Ammon's horn (tissue), 1 donor: ENCODE measurements around the gene RNASE2.
"Not testable (repeated sequence)": the region's sequence is repeated elsewhere in the genome, so short reads cannot be mapped to it uniquely, and the experiment has no call there.

Experiments
- DNase-seq: peaks from one replicate; pipeline ENCODE4 v3.0.0-alpha.2; 2016; ENCODE audit warnings: low spot score

RNASE2 gene

DNA sequence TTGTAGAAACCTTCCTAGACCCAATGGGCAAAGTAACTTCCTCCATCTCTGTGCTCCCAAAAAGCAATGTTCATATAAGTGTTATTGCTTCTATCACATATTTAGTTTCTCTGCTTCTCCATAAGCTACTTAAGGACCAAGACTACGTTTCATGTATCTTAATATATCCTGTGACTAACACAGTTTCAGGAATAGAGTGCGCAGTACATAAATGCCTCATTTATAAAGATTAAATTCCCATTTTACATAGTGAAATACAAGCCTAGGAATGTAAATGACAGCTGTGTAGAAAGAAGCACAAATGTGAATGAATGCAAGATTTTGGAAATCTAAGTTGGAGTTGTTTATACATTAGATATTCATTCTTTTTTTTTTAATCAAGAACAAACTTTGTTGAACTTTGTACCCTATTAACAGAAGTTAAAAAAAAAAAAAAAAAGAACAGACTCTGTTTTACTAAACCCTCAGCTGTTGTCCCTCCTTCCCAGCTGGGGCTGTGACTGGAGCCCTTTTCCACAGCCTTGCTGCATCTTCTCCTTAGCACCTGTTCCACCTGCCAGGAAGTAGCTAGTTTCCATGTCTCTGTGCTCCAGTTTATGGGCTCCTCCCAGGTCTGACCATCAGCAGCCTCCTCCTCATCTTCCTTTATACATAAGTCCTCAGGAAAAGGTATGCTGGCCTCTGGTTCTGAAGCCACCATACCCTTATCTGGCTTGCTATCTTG, 27.5 kb downstream of the RNASE2 start:
- DNase-seq = no peak

GRCh38 chr14:20985650-20986049, 30.4 kb downstream of the RNASE2 start:
- DNase-seq = not testable (repeated sequence)

- peak; percentile 5 for DNase-seq
Measured at GRCh38 chr14:20986811-20987210, 31.5 kb downstream of the RNASE2 start.

GRCh38 chr14:20988717-20989470, 33.6 kb downstream of the RNASE2 start:
- peak; percentile 8 for DNase-seq

GRCh38 chr14:20989471-20989786, 34.1 kb downstream of the RNASE2 start:
- DNase-seq = no peak

GRCh38 chr14:20989787-20990600, 34.7 kb downstream of the RNASE2 start, which contains the start of gene METTL17:
TSS of gene METTL17 (plus strand) at chr14:20989980. CDS start at chr14:20990003, 23 bp downstream.
- peak; percentile 96 for DNase-seq

DNA sequence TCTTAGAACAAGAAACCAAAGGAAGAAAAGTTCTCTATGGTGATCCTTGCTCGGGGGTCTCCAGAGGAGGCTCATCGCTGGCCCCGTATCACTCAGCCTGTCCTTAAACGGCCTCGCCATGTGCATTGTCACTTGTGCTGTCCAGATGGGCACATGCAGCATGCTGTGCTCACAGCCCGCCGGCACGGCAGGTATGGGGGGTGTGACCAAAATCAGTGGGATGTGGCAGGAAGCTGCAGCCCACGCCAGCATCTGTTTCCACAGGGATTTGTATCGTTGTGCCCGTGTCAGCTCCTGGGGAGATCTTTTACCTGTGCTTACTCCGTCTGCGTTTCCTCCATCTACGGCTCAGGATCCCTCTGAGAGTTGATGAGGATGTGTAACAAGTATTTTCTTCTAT, 41.2 kb downstream of the RNASE2 start:
- no peak for DNase-seq

- DNase-seq = no peak
Measured at GRCh38 chr14:20997115-20997514, 41.8 kb downstream of the RNASE2 start.

DNA sequence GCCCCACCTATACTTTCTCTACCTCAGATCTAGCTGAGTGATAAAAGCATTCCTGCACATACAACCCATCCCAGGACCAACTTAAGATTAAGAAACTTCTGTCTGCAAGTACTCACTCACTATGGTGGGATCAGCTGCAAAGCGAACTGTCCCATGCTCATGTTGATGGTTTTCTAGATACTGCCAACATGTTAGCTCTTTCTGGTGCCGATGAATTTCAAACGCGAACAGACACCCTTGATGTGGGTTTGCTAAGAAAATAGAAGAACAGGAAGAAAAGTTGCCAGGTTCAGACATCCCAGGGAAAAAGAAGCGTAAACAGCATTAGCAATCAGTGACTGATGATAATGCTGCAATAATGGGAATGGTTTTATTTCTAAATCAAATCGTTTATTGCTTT, 42.3 kb downstream of the RNASE2 start:
- no peak for DNase-seq

- DNase-seq = no peak
Measured at GRCh38 chr14:20998139-20998538, 42.9 kb downstream of the RNASE2 start.

GRCh38 chr14:20998674-20999366, 43.5 kb downstream of the RNASE2 start, which contains the start of gene SLC39A2:
TSS of gene SLC39A2 (plus strand) at chr14:20999293. CDS start at chr14:20999447, 154 bp downstream.
- no peak for DNase-seq

DNA sequence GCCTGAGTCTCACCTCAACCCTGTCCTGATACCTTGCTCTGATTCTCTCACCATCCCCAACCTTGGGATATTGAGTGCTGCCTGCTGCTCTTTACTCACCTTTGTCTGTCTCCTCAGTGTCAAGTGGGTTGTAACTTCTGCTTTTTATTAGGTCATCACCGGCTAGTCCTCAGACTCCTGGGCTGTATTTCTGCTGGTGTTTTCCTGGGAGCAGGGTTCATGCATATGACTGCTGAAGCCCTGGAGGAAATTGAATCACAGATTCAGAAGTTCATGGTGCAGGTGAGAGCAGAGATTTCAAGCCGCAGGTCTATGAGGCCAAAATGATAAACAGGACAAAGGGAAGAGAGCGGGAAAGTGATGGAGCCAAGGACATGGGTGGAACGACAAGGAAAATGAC, 44.3 kb downstream of the RNASE2 start:
- no peak for DNase-seq

- no peak for DNase-seq
Measured at GRCh38 chr14:21001218-21001617, 45.9 kb downstream of the RNASE2 start.

DNA sequence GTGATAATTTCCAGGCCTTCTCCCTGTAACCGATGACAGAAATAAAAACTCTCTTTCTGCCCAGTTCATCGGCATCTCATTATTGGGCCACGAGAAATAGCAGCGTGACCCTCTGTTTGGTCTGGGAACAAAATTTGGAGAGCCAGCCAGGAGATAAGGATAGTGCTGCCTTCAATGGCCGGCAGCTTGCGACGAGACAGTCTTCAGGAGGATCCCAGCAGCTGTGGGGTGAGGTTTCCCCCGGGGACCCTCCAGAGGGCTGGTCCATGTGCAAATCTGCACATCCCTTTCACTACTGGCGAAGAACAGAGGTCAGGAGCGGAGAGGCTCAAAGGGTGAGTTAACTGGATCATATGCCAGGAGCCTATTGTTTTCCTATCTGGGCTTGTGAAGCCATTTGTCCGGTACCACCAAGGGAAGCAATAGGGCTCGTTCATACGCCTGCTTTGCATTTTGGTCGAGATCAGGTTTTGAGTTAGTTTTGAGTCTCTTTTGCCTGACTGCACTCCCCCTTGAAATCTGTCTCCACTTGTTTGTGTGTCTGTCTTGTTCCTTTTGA, 48.6 kb downstream of the RNASE2 start:
- no peak for DNase-seq
